Measurements from ENCODE around the gene FUBP1. TPM values are rescaled to one million over a fixed set of nuclear protein-coding genes. Genes with fewer than 3 reads are reported as not detected.

FUBP1 gene
- total and polyA plus RNA-seq, 9 of the 15 experiments (the other 6 are each of a cell fraction or from before 2014, with no cell fraction given) = 104 to 294 (median 213) TPM

- TF ChIP-seq FOXP1 (CRISPR knock-in tag; IDR thresholded peaks at IDR 0.05) (no peak), FOXA1 (IDR thresholded peaks at IDR 0.05; ENCODE audit: borderline replicate concordance) (no peak), FOXM1 (IDR thresholded peaks at IDR 0.05; ENCODE audit: low read depth) (peak; percentile 32; the same call in 1 of the 2 replicates), FOXM1 (CRISPR knock-in tag; IDR thresholded peaks at IDR 0.05; ENCODE audit: low read depth) (no peak), MEF2A (IDR thresholded peaks at IDR 0.05; ENCODE audit: control insufficient read depth, low read depth, low read length) (peak; percentile 83), PML (IDR thresholded peaks at IDR 0.05; ENCODE audit: low read length) (peak; percentile 100), ZNF140 (CRISPR knock-in tag; IDR thresholded peaks at IDR 0.05) (peak; percentile 89), VEZF1 (CRISPR knock-in tag; IDR thresholded peaks at IDR 0.05) (peak; percentile 60; the same call in 1 of the 2 replicates), MAX (CRISPR knock-in tag; IDR thresholded peaks at IDR 0.05) (no peak), ZNF449 (CRISPR knock-in tag; IDR thresholded peaks at IDR 0.05) (peak; percentile 88), SAFB2 (IDR thresholded peaks at IDR 0.05; ENCODE audit: borderline replicate concordance, low read depth, low read length, severe bottlenecking) (no peak), MCM5 (IDR thresholded peaks at IDR 0.05; ENCODE audit: low read depth) (no peak), ZNF197 (CRISPR knock-in tag; IDR thresholded peaks at IDR 0.05; ENCODE audit: low read depth) (peak; percentile 72; the same call in 1 of the 2 replicates), ZNF174 (CRISPR knock-in tag; IDR thresholded peaks at IDR 0.05) (peak; percentile 98), TCF7L2 (IDR thresholded peaks at IDR 0.05; ENCODE audit: low read depth, low read length) (no peak), ZKSCAN1 (IDR thresholded peaks at IDR 0.05; ENCODE audit: low read depth, low read length) (no peak), PRPF4 (IDR thresholded peaks at IDR 0.05; ENCODE audit: insufficient read depth, low read depth, low read length, poor library complexity, severe bottlenecking) (no peak), ZNF695 (CRISPR knock-in tag; IDR thresholded peaks at IDR 0.05) (peak; percentile 100)
- TF ChIP-seq, protein P1, sequence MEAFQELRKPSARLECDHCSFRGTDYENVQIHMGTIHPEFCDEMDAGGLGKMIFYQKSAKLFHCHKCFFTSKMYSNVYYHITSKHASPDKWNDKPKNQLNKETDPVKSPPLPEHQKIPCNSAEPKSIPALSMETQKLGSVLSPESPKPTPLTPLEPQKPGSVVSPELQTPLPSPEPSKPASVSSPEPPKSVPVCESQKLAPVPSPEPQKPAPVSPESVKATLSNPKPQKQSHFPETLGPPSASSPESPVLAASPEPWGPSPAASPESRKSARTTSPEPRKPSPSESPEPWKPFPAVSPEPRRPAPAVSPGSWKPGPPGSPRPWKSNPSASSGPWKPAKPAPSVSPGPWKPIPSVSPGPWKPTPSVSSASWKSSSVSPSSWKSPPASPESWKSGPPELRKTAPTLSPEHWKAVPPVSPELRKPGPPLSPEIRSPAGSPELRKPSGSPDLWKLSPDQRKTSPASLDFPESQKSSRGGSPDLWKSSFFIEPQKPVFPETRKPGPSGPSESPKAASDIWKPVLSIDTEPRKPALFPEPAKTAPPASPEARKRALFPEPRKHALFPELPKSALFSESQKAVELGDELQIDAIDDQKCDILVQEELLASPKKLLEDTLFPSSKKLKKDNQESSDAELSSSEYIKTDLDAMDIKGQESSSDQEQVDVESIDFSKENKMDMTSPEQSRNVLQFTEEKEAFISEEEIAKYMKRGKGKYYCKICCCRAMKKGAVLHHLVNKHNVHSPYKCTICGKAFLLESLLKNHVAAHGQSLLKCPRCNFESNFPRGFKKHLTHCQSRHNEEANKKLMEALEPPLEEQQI (IDR thresholded peaks at IDR 0.05) = peak; percentile 54; the same call in 1 of the 2 replicates
- TF ChIP-seq, protein P2, sequence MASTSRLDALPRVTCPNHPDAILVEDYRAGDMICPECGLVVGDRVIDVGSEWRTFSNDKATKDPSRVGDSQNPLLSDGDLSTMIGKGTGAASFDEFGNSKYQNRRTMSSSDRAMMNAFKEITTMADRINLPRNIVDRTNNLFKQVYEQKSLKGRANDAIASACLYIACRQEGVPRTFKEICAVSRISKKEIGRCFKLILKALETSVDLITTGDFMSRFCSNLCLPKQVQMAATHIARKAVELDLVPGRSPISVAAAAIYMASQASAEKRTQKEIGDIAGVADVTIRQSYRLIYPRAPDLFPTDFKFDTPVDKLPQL (IDR thresholded peaks at IDR 0.05; ENCODE audit: extremely low read depth, insufficient read length) = peak; percentile 98
- TF ChIP-seq, protein P3, sequence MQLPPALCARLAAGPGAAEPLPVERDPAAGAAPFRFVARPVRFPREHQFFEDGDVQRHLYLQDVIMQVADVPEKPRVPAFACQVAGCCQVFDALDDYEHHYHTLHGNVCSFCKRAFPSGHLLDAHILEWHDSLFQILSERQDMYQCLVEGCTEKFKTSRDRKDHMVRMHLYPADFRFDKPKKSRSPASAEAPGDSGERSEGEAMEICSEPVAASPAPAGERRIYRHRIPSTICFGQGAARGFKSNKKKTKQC (CRISPR knock-in tag; IDR thresholded peaks at IDR 0.05) = no peak
Observed at GRCh38 chr1:78003882-78004718, 25.2 kb upstream of the FUBP1 start (continued).
